ENCODE results near the gene ECM2.

The ECM2 gene

DNA sequence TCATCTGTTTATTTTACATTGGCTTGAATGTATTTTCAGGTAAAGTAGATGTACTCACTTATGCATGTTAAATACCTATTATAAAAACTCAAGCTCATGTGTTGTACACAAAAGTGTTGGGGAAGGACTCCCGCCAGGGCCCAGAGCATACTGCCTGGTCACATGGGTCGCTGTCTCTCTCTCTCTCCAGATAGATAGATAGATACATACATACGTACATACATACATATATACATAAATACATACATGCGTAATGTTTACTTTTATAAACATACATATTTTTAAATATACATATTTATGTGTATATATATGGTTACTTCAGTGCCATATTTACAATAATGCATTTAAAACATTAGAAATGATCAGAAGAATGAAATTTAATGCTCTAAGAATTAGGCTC, 78.2 kb downstream of the ECM2 start:
- DNase-seq, result no peak

GRCh38 chr9:92455217-92455616, 80.6 kb downstream of the ECM2 start:
- no peak for DNase-seq

DNA sequence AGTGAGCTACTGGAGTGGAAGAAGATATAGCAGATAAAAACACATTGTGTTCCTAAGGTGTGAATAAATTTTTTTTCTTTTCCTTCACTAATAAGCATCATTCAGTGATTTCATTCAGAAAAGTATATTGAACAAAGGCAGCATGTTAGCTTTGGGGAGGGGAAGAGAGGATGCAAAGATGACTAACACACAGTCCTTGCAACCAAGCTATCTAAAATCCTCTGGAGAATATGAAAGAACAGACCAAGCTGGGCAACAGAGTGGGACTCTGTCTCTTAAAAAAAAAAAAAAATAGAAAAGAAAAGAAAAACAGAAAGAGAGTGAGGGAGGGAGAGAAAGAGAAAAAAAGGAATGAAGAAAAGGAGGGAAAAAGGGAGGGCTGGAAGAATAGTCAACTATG, 89.3 kb downstream of the ECM2 start:
- no peak for DNase-seq

All from NCI-H446 (cell line).